Putamen (tissue), 1 donor: ENCODE results near the gene FRMD8.

Experiments used
- DNase-seq: peaks from one replicate; pipeline ENCODE4 v3.0.0-alpha.2; 2016; ENCODE audit warnings: low spot score

Gene FRMD8, protein sequence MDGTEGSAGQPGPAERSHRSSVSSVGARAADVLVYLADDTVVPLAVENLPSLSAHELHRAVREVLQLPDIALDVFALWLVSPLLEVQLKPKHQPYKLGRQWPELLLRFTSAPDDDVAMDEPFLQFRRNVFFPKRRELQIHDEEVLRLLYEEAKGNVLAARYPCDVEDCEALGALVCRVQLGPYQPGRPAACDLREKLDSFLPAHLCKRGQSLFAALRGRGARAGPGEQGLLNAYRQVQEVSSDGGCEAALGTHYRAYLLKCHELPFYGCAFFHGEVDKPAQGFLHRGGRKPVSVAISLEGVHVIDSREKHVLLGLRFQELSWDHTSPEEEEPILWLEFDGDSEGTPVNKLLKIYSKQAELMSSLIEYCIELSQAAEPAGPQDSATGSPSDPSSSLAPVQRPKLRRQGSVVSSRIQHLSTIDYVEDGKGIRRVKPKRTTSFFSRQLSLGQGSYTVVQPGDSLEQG

DNA sequence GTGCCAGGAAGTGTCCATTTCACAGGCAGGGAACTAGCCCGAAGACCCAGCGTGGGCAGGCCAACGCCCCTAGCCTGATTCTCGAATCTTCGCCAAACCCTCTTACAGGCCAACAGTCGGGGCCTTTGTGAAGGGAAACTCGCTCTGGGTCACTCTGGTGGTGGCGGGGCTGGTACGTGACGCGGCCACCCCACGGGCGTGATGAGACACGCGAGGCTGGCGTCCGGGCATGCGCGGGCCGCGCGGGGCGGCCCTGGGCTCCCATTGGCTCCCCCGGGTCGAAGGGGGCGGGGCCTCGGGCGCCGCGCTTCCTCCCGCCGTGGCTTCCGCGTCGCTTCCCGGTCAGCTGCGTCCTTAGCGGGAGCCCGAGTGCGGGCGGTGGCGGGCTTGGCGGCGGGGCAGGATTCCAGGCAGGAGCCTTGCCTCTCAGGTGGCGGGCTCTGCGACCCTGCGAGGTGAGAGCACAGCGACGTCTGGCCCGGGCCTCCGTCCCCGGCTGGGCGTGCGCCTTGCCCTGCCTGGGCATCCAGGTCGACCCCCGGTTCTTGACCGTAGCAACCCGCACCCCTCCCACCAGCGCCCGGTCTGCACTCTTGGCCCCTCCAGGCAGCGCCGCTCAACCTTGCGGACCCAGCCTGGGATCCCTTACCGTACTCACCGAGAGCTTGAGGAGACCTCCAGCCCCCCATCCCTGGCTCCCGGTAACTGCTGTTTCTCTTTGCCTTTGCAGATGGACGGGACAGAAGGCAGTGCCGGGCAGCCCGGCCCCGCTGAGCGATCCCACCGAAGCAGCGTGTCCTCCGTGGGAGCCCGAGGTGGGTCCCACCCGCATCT is at the start of gene FRMD8:
FRMD8 (plus strand) TSS at position 331 of the 834 bp plus-strand sequence; CDS start at position 731, 400 bp downstream.
- DNase-seq: peak; percentile 89

DNA sequence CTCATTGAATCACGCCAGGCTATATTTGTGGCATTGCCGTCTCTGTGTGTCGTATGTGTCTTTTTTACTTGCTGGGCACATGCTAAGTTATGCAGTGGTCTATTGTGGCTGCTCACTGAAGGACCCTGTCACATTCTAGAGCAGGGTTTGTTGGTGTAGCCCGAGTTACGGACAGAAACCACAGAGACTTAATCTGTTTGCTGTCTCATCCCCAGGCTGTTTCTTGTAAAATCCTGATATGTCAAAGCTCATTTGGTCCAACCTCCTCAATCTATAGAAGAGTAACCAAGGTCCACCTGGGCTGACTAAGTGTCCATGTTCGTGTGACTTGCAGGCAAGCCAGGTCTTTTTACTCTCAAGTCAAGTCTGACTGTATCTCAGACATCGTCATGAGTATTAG is 47.8 kb upstream of the FRMD8 start:
- no peak for DNase-seq

DNA sequence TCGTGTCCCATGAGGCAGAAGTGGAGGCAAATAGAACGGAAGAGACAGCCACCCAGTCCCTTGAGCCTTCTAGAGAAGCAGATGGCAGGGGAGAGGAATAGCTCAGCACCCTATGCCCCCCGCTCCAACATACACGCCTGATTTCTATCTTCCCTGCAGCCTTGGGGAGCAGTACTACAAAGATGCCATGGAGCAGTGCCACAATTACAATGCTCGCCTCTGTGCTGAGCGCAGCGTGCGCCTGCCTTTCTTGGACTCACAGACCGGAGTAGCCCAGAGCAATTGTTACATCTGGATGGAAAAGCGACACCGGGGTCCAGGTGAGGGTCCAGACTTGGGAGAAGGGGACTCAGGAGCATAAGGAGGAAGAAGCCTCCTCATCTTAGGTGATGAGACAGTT is 46.2 kb upstream of the FRMD8 start:
- DNase-seq: no peak

DNA sequence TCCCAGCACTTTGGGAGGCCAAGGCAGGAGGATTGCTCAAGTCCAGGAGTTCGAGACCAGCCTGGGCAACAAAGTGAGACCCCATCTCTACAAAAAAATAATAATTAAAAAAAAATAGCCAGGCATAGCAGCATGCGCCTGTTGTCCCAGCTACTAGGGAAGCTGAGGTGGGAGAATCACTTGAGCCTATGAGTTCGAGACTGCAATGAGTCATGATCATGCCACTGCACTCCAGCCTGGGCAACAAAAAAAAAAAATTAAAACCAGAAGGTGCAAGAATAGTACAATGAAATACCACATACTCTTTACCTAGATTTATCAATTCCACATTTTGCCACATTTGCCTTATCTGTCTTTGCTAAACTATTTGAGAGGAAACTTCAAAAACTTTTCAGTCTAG is 44.6 kb upstream of the FRMD8 start:
- DNase-seq: no peak

DNA sequence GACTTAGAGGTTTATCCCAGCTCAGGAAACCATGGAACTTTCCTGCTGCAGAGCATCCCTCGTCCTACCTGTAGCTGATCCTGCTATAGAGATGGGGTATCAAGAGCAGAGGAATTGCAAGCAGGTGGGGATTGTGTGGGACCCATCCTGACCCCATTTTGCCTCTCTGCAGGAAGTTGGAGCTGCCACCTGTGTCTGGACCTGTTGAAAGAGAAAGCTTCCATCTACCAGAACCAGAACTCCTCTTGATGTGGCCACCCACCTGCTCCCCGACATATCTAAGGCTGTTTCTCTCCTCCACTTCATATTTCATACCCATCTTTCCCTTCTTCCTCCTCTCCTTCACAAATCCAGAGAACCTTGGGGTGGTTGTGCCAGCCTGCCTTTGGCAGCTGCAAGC is 34.9 kb upstream of the FRMD8 start:
- DNase-seq: no peak

DNA sequence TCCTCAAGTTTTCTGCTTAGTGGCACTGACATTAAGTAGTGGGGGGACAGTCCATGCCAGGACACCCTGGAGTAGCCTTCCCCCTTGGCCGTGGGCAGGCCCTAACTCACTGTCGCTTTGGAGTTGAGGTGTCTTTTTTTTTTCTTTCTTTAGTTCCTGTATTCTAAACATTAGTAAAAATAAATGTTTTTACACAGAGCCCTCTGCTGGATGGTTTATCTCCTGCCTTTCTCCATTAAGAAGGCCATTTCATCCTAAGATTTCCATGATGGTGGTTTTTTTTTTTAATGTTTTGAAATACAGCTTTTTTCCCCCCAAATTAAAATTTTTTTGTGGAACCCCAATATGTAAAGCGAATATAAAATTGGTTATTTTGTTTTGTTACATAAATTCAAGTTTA is 33.7 kb upstream of the FRMD8 start:
- DNase-seq: no peak

DNA sequence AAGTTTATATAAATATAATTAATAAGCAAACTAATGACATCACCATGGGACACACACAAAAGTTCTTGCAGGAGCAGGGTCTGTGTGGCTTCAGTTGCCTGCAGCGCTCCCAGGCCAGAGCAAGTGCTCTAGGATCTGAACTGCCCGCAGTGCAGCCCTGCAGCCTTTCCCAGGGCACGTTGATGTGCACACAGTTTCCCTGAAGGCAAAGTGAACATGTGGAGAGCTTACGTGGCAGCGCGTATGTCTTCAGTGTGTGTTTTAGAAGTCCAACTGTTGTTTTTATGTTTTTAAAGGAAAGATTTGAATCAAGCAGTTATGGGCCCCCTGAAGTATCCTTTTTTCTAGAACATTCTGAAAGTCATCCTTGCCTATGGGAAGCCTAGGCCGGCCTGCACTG is 33.1 kb upstream of the FRMD8 start:
- no peak for DNase-seq

DNA sequence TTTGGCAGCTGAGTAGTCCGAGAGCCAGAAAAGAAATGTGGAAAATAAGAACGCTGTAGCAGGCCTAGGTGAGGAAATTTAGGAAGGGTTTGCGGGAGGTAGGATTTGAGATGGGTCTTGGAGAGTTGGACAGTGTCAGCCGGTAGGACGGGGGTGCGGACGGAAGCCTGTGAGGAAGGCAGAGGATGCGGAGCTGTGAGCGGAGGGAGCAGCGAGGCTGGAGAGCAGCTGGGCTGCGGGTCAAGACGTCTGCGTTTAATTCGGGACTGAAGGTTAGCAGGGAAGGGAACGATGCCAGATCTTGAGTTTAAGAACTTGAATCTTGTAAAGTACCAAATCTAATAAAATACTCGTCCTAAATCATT is 32.6 kb upstream of the FRMD8 start:
- DNase-seq: no peak

DNA sequence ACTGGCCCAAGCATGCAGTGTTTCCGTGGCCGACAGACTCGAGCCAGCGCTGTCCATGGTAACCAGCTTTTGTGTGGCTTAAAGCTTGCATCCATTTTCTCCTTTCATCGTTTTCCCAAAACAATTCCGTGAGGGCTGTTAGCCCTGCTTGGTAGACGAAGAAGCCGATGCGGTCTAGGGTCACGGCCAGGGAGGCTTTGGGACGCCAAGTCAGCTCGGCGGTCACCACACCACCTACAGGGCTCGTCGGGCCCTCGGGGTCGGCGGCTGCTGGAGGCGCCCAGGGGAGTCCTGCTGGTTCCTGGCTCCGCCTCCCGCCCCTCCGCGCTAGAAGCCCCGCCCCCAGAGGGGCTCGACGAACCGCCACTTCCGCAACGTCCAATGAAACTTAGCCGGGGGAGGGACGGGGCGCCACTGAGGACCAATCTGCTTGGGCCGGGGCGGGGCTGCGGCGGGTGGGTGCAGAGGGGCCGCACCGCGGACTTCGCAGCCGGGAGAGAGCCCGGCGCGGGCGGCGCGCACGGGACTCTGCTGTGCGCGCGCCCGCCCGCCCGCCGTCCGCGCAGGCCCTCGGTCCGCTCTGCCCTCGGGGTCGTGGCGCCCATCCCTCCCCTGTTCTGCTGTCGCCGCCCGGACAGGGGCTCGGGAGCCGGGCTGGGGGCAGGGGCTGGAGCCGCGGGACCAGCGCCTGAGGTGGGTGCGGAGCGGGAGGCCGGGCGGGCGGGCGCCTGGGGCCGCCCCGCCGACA is 32.0 kb upstream of the FRMD8 start, which contains the start of gene TIGD3:
TIGD3 (plus strand) TSS at position 487 of the 748 bp plus-strand sequence. CDS start 1,058 bp downstream, outside the sequence.
- peak; percentile 96 for DNase-seq

DNA sequence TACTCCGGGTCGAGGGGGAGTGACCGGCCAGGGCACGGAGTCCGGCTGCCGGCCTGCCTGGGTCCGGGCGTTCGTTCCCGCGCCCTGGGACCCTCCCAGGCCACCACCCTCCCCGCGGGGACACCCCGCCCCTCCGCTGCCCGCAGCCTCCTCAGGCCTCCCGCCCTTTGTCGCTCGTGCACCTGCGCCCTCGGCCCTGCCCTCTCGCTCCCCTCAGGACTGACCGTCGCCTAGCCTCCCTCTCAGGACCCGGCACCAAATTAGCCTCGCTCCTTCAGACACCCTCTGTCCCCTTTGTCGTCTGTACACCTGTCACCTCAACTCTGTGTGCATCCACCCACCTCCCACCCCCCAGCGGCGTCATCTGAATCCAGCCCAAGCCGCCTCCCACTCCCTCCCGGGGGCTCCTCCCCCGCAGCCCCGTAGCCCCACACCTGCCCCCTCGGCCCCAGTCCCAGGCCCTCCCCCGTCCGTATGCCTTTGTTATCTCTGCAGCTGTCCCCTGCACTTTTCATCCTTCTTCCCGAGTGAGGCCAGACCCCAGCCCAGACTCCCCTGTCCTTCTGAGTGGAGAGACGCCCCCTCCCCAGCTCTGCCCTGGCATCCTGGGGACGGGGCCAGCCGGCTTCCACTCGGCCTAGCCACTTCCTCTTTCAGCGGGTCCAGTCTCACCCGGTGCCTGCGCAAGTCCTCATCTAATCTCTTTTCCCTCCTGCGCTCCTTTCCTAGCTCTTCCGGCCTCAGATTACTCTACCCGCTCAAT is 31.2 kb upstream of the FRMD8 start:
- DNase-seq: no peak

DNA sequence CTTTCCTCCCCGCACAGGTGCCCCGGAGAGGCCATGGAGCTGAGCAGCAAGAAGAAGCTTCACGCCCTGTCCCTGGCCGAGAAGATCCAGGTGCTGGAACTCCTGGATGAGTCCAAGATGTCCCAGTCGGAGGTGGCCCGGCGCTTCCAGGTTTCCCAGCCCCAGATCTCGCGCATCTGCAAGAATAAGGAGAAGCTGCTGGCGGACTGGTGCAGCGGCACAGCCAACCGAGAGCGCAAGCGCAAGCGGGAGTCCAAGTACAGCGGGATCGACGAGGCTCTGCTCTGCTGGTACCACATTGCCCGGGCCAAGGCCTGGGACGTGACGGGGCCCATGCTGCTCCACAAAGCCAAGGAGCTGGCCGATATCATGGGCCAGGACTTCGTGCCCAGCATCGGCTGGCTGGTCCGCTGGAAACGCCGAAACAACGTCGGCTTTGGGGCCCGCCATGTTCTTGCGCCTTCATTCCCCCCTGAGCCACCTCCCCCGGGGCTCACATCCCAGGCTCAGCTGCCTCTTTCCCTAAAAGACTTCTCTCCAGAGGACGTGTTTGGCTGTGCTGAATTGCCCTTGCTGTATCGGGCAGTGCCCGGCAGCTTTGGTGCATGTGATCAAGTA is 30.6 kb upstream of the FRMD8 start:
- DNase-seq: no peak

DNA sequence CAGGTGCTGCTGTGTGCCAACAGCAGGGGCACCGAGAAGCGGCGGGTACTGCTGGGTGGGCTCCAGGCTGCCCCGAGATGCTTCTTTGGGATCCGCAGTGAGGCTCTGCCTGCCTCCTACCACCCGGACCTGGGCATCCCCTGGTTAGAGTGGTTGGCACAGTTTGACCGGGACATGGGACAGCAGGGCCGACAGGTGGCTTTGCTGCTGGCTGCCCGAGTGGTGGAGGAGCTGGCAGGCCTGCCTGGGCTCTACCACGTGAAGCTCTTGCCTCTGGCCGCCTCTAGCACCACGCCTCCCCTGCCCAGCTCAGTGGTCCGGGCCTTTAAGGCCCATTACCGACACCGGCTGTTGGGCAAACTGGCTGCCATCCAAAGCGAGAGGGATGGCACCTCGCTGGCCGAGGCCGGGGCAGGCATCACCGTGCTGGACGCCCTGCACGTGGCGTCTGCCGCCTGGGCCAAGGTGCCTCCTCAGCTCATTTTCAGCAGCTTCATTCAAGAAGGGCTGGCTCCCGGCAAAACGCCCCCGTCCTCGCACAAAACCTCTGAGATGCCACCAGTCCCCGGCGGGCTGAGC is 30.0 kb upstream of the FRMD8 start:
- DNase-seq: no peak

DNA sequence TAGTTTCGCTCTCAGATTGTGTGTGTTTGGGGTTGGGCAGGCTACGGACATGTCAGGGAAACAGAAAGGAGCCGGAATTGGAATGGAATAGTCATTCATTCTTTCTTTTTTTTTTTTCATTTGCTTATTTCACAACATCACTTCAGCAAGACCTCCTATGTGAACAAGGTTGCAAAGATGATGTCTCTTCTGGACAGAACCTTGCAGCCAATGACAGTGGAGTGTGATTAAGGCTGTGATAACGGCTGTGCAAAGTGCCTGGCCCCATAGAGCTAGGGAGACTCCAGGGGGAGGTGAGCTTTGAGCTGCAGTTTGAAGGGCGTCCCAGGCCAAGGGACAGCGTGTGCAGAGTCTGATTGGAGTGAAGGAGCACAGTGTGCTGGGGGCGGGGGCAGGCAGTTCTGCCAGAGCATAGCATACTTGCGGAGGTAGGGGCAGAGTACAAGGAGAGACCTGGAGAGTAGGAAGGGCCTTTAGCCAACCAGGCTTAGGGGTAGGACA is 28.5 kb upstream of the FRMD8 start:
- no peak for DNase-seq

DNA sequence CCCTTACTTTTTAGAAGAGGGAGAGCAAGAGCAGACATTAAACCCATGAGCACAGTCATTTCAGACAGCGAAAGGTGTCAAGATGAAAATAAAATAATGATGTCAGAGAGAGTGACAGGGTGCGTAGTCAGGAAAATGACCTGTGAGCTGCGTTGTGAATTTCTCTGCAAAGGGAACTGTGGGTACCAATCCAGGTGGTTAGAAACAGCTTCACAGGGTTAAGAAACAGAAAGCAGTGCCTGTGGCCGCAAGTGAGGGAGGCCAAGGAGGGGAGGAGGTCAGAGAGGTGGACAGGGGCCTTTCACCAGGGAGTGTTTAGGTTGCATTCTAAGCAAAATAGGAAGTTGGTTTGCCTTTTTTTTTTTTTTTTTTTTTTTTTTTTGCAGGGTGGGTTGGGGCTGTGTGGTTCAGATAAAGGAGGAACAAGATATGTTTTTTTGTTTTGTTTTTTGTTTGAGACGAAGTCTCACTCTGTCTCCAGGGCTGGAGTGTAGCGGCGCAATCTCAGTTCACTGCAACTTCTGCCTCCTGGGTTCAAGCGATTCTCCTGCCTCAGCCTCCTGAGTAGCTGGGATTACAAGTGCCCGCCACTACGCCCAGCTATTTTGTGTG is 24.0 kb upstream of the FRMD8 start:
- DNase-seq: no peak

DNA sequence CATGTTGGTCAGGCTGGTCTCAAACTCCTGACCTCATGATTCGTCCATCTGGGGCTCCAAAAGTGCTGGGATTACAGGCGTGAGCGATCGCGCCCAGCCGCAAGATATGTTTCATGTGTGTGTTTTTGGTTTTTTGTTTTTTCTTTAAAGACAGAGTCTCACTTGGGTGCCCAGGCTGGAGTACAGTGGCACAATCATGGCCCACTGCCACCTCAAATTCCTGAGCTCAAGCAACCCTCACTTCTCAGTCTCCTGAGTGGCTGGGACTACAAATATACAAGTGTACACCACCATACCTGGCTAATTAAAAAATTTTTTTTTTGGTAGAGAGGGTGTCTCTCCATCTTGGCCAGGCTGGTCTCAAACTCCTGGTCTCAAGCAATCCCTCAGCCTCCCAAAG is 23.5 kb upstream of the FRMD8 start:
- DNase-seq: no peak

DNA sequence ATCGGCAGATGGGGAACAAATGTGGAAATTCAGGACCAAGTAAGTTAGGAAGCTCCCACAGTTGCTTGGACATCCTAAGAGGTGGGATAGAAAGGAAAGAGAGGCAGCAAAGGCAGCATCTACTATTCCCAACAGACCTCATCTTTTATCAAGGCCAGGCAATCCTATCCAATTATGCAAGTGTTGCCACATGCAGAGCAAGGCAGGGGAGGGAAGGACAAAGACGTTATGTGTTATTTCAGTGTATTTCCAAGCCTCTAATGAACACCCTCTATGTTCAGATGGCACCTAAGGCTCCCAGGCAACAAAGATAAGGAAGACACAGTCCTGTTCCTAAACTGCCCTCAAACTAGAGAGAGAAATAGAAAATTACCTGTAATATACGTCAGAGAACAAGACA is 22.7 kb upstream of the FRMD8 start:
- no peak for DNase-seq

DNA sequence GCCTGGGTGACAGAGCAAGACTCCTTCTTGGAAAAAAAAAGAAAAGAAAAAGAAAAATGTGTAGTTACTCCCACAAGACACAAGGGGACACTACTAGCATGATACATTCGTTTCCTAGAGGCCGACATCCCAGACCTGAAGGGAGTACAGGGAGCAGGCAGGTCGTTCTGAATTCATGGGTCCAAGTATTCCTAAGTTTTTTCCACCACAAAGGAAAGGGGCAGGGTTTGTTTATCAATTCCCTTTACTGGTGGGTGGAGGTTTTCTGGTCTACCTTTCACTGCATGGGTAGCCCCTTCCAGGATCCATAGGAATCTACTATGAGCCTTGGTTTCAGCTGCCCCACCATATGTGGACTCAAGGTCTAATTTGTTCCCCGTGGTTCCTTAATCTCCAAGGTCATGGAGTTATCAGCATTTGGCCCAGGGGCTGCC is 20.1 kb upstream of the FRMD8 start:
- DNase-seq: peak; percentile 67

DNA sequence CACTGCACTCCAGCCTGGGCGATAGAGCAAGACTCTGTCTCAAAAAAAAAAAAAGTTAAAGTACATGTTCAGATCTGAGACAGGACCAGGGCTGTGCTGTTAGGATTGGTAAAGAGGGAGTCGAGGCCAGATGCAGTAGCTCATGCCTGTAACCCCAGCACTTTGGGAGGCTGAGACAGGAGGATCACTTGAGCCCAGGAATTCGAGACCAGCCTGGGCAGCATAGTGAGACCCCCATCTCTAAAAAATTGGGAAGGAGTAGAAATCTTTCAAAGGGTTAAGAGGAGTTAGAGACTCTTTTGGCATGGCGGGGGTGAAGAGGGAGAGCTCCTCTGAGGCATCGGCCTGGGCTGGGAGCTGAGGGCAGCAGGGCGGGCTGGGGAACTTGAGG is 15.8 kb upstream of the FRMD8 start:
- DNase-seq: no peak

DNA sequence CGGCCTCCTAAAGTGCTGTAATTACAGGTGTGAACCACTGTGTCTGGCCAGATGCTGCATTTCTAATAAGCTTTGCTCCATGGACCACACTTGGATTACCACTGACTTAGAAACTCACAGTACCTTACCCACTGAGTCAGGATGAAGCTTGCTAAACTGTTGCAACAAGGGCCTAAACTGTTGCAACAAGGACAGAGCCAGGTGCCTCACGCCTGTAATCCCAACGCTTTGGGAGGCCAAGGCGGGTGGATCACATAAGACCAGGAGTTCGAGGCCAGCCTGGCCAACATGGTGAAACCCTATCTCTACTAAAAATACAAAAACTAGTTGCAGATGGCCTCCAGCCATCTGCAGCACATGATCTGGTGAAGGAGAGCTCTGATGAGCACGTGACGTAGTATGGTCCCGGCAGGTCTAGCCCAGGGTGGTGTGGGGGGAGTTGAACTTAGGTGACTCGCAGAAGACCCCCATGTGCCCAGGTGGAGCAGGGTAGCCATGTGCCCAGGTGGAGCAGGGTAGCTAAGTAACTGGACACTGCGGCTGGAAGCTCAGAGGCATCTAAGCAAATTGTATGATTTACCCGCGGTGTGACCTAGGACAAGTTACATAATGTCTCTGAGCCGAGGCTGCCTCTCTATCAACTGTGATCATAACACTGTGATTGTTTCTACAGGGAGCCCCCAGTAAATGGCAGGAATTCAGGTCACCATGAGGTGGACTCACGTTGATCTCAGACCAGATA is 12.4 kb upstream of the FRMD8 start:
- DNase-seq: no peak
